Esophagus squamous epithelium (tissue), 4 donors: ENCODE data around the gene BEND5.

ENCODE experiments used
- POLR2A ChIP-seq, 4 donors: fragments of 450-650 bp; IDR thresholded peaks; one replicate each; pipeline ENCODE4 v1.6.1; 2017; ENCODE audit warnings: antibody characterized with exemption in 4 of 4, mild to moderate bottlenecking in 4 of 4, moderate library complexity in 3 of 4
- TF ChIP-seq, protein P1 (sequence below), 6 experiments: fragments of 450-650 bp in 4 of 6; fragments of 200-600 bp in 2 of 6; sonication (generic) in 2 of 6; IDR thresholded peaks; one replicate each; pipeline ENCODE4 v1.5.1; 2016 to 2019; ENCODE audit warnings: antibody characterized with exemption in 6 of 6, mild to moderate bottlenecking in 4 of 6, moderate library complexity in 4 of 6

DNA sequence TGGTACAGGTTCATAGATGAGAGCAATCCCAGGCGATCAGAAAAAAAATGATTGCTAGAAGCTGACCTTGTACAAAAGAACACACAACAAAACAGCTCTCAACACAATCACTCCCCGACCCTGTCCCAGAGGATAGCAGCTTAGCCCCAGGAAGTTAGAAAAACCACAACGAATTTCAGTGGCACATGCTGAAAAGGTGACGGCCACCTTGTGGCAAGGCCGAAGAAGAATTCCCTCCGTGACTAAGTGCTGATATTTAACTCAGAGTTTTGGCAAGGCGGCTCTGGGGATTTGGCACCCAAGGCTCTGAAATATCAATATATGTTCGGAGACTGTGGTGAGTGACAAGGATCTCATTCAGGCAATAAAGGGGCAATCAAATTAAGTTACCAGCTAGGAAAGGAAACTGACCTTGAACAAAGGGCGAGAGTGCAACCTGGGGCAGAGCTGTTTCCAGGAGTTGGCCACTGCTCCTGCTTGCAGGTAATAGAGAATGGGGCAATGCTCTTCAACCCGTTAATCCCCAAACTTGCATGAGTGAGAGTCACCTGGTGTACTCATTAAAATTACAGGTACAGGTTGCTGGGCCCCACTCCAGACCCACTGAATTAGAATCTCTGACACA, 96.2 kb downstream of the BEND5 start:
- TF ChIP-seq, protein P1, sequence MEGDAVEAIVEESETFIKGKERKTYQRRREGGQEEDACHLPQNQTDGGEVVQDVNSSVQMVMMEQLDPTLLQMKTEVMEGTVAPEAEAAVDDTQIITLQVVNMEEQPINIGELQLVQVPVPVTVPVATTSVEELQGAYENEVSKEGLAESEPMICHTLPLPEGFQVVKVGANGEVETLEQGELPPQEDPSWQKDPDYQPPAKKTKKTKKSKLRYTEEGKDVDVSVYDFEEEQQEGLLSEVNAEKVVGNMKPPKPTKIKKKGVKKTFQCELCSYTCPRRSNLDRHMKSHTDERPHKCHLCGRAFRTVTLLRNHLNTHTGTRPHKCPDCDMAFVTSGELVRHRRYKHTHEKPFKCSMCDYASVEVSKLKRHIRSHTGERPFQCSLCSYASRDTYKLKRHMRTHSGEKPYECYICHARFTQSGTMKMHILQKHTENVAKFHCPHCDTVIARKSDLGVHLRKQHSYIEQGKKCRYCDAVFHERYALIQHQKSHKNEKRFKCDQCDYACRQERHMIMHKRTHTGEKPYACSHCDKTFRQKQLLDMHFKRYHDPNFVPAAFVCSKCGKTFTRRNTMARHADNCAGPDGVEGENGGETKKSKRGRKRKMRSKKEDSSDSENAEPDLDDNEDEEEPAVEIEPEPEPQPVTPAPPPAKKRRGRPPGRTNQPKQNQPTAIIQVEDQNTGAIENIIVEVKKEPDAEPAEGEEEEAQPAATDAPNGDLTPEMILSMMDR (IDR thresholded peaks at IDR 0.05): no peak
- TF ChIP-seq POLR2A (IDR thresholded peaks at IDR 0.05): no peak
